PC-9 (cell line): Measurements from ENCODE around the gene CPXM1. TPM values are rescaled to one million over a fixed set of nuclear protein-coding genes. Genes with fewer than 3 reads are reported as not detected.

Experiments
- BruUV-seq: library from RNA; stranded (reverse); fragments of 400-500 nt; replicated peaks from 2 replicates; lab custom pipeline; 2021; lab: Mats Ljungman, UMichigan
- CTCF ChIA-PET: fragments of 300-600 bp; sonication (Branson Sonifier 250); formaldehyde crosslinking; loops from one replicate; lab custom pipeline; 2022; ENCODE audit warnings: antibody characterized with exemption; lab: Charles Lee
- POLR2A ChIA-PET: fragments of 300-600 bp; sonication (Branson Sonifier 250); formaldehyde crosslinking; loops from one replicate; lab custom pipeline; 2022; ENCODE audit warnings: antibody characterized with exemption; ENCODE audit not compliant: unreplicated experiment; lab: Charles Lee
- DNase-seq, 2 experiments: peaks; one replicate each; pipeline versions ENCODE4 v3.0.0 to v3.0.0-alpha.2; 2015 to 2022; ENCODE audit warnings: mixed read lengths in 1 of 2
- H2AFZ ChIP-seq: fragments of 200-600 bp; sonication (generic); 2 replicates; pipeline ENCODE4 v1.8.1; 2017; ENCODE audit warnings: antibody characterized with exemption
- H3F3A ChIP-seq: fragments of 200-600 bp; sonication (generic); 2 replicates; pipeline ENCODE4 v1.8.1; 2017; ENCODE audit warnings: antibody characterized with exemption, mild to moderate bottlenecking, low read depth; ENCODE audit not compliant: insufficient read depth
- H3K27ac ChIP-seq: fragments of 200-600 bp; sonication (generic); 2 replicates; pipeline ENCODE4 v1.6.1; 2016; ENCODE audit warnings: mixed run types
- H3K27me3 ChIP-seq: fragments of 200-600 bp; sonication (generic); 2 replicates; pipeline ENCODE4 v1.6.1; 2016; ENCODE audit warnings: low read depth, mixed run types; ENCODE audit not compliant: insufficient read depth
- H3K36me3 ChIP-seq: fragments of 200-600 bp; sonication (generic); 2 replicates; pipeline ENCODE4 v1.6.1; 2016; ENCODE audit warnings: low read depth, mixed run types
- H3K4me1 ChIP-seq: fragments of 200-600 bp; sonication (generic); replicated peaks from 2 replicates; pipeline ENCODE4 v1.6.1; 2016; ENCODE audit warnings: mixed run types; ENCODE audit not compliant: insufficient read depth
- H3K4me2 ChIP-seq: fragments of 200-600 bp; sonication (generic); 2 replicates; pipeline ENCODE4 v1.6.1; 2017; ENCODE audit warnings: mixed run types
- H3K4me3 ChIP-seq: fragments of 200-600 bp; sonication (generic); 2 replicates; pipeline ENCODE4 v1.6.1; 2016; ENCODE audit warnings: mixed run types
- H3K79me2 ChIP-seq: fragments of 200-600 bp; sonication (generic); 2 replicates; pipeline ENCODE4 v1.6.1; 2017; ENCODE audit warnings: low read depth, mixed run types
- H3K9me2 ChIP-seq: fragments of 200-600 bp; sonication (generic); 2 replicates; pipeline ENCODE4 v1.8.1; 2017; ENCODE audit warnings: mild to moderate bottlenecking; ENCODE audit not compliant: insufficient read depth
- H3K9me3 ChIP-seq: fragments of 200-600 bp; sonication (generic); 2 replicates; pipeline ENCODE4 v1.8.1; 2016; ENCODE audit warnings: low read depth; ENCODE audit not compliant: insufficient read depth
- H4K20me1 ChIP-seq: fragments of 200-600 bp; sonication (generic); 2 replicates; pipeline ENCODE4 v1.8.1; 2017; ENCODE audit not compliant: insufficient read depth
- CTCF ChIP-seq: fragments of 200-600 bp; sonication (generic); conservative IDR thresholded peaks from 2 replicates; pipeline ENCODE4 v1.6.1; 2017; ENCODE audit warnings: mixed run types, antibody characterized with exemption, mild to moderate bottlenecking, moderate library complexity
- EZH2 ChIP-seq: fragments of 200-600 bp; sonication (generic); IDR thresholded peaks from 2 replicates; pipeline ENCODE4 v1.8.0; 2017; ENCODE audit warnings: antibody characterized with exemption, low read depth
- intact Hi-C: fragments of 100-400 bp; cut with micrococcal nuclease; formaldehyde crosslinking; loops from one replicate; pipeline ENCODE4 v1.10.0; 2022; ENCODE audit not compliant: unreplicated experiment
- total RNA-seq: library from RNA; stranded (reverse); gene quantifications from 2 replicates; pipeline ENCODE4 v1.2.3, GENCODE V29; 2021

Gene CPXM1
- total RNA-seq, 1 experiment from 2014 or later = not detected

- Histone ChIP-seq H3K4me1 (peaks cover 14% of the 10 kb centered on the region), H3K36me3 (no peaks in the 10 kb centered on the region), H3K27ac (peak within 1 kb of the TSS; percentile 51; the same call in 1 of the 2 replicates), H3K9me3 (no peaks in the 10 kb centered on the region), H2AFZ (peak within 1 kb of the TSS; percentile 100), H3K9me2 (no peaks in the 10 kb centered on the region), H3K27me3 (no peaks in the 10 kb centered on the region), H3F3A (no peaks in the 10 kb centered on the region), H4K20me1 (no peaks in the 10 kb centered on the region), H3K79me2 (peaks cover 16% of the 10 kb centered on the region), H3K4me3 (peak within 1 kb of the TSS; percentile 100), H3K4me2 (peak within 1 kb of the TSS; percentile 92)
- peak; percentile 67 to 86 for DNase-seq
- ChIA-PET CTCF (no interaction called here), POLR2A (no interaction called here)
- BruUV-seq = no TSS peak
- TF ChIP-seq CTCF (no peak), EZH2 (no peak)
- intact Hi-C loops = loop anchor here (2.0 to 5.0 kb wide), 2 partner anchors 72 to 477 kb away; no protein-coding TSS in a partner anchor
Measured at GRCh38 chr20:2840138-2840966, 39.9 kb upstream of the CPXM1 start, which contains the start of the genes PCED1A and VPS16. Gene PCED1A (minus strand): TSS chr20:2840655. CDS start chr20:2839912, 743 bp downstream. Gene VPS16 (plus strand): TSS chr20:2840745. CDS start chr20:2840775, 30 bp downstream.

DNA sequence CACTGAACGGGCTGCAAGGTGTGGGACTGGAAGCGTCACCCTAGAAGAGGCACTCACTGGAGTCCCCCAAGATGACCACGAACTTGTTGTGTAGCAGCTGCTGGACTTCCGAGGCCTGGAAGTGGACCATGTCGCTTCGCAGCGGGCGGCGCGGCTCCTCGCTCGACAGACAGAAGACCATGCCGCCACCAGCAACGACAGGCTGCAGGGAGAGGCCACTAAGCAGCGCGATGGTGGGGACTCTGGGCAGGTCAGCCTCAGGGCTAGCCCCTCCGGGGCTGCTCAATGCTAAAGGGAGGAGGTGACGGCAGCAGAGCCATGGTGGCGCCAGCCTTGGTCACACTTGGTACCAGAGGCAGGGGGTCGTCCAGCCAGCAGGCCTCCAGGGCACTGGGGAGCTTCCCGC is 39.3 kb upstream of the CPXM1 start:
- Histone ChIP-seq H2AFZ (peak overlapping the region; percentile 100; the same call in 1 of the 2 replicates), H3K9me2 (no peaks in the 10 kb centered on the region), H3K4me2 (peak overlapping the region; percentile 92), H4K20me1 (no peaks in the 10 kb centered on the region), H3K4me1 (peaks cover 14% of the 10 kb centered on the region), H3K36me3 (no peaks in the 10 kb centered on the region), H3K27ac (no peak overlapping the region), H3K4me3 (peak overlapping the region; percentile 100), H3F3A (no peaks in the 10 kb centered on the region), H3K9me3 (no peaks in the 10 kb centered on the region), H3K79me2 (peaks cover 16% of the 10 kb centered on the region), H3K27me3 (no peaks in the 10 kb centered on the region)
- DNase-seq = no peak
- TF ChIP-seq EZH2 (no peak), CTCF (no peak)
- POLR2A ChIA-PET = no interaction called here
- intact Hi-C loops = loop anchor here (2.0 to 5.0 kb wide), 2 partner anchors 71 to 478 kb away; no protein-coding TSS in a partner anchor
- CTCF ChIA-PET = no interaction called here
- no TSS peak for BruUV-seq

DNA sequence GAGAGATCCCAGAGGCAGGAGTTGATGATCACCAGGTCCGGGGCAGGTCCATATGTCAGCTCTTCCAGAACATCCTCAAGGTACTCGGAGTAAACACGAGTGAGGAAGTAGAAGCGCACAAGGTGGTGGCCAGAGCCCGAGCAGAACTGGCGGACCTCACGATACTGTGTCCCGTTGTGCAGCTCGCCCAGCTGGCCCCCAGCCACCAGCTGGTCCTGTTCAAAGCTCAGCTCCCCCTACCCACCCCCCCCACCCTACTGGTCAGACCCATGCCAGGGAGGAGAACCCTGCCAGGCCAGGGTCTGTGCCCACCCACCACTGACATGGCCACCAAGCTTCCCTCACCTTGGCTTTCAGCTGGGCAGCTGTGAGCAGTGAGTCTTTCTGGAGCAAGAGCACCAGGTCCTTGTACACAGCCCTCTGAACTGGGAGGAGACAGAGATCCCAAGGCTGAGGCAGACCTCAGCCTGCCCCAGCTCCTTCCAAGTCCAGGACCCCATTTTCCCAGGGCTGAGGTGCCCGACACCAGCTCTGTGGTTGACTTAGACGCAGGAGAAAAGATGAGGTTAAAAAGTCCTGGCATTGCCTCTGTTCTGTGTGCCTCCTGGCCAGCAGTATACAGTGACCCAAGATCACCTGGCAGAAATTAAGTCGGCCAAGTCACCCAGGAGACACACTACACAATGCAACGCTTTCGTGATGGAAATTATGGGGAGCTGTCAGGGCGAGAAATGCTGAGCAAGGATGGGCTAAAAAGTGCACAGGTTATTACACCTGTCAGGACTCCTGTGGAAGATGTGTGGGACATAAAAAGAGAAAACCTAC is 38.6 kb upstream of the CPXM1 start:
- H3K4me2 ChIP-seq = peak overlapping the region; percentile 92
- H3K79me2 ChIP-seq = peaks cover 16% of the 10 kb centered on the region
- DNase-seq = no peak
- intact Hi-C loops = no loop called here
- no peak overlapping the region for H3K27ac ChIP-seq
- no peaks in the 10 kb centered on the region for H3F3A ChIP-seq
- TF ChIP-seq EZH2 (no peak), CTCF (no peak)
- CTCF ChIA-PET = no interaction called here
- H3K9me3 ChIP-seq = no peaks in the 10 kb centered on the region
- peak overlapping the region; percentile 100; the same call in 1 of the 2 replicates for H3K4me3 ChIP-seq
- H3K4me1 ChIP-seq = peaks cover 14% of the 10 kb centered on the region
- H3K9me2 ChIP-seq = no peaks in the 10 kb centered on the region
- no peaks in the 10 kb centered on the region for H3K36me3 ChIP-seq
- TSS peak; percentile 29 for BruUV-seq
- no peak overlapping the region for H2AFZ ChIP-seq
- POLR2A ChIA-PET = no interaction called here
- no peaks in the 10 kb centered on the region for H4K20me1 ChIP-seq
- H3K27me3 ChIP-seq = no peaks in the 10 kb centered on the region
